ENCODE data around the gene TCF12.

- TF ChIP-seq CTCF (IDR thresholded peaks at IDR 0.05) = peak; percentile 13 to 49 (median 37)
- TF ChIP-seq POLR2A (IDR thresholded peaks at IDR 0.05) = no peak
These were observed 48.9 kb upstream of the TCF12 start for GRCh38 chr15:56869573-56869972.
